ENCODE measurements around the gene VWA5B1.

The VWA5B1 gene

GRCh38 chr1:20399606-20400180 is 109.0 kb downstream of the VWA5B1 start:
- no peak for DNase-seq

GRCh38 chr1:20400341-20401177 is 109.9 kb downstream of the VWA5B1 start:
- no peak for DNase-seq

- DNase-seq, result no peak
Observed at GRCh38 chr1:20401405-20402010, 110.8 kb downstream of the VWA5B1 start.

- no peak for DNase-seq
Observed at GRCh38 chr1:20402585-20403422, 112.1 kb downstream of the VWA5B1 start.

GRCh38 chr1:20403423-20404145 is 112.9 kb downstream of the VWA5B1 start:
- no peak for DNase-seq

- no peak for DNase-seq
Observed at GRCh38 chr1:20404466-20404865, 113.8 kb downstream of the VWA5B1 start.

Data from CD4-positive, alpha-beta T cell treated with Interleukin-10 for 1 hour (primary cell).